Hypothalamus (tissue), 51 donors: ENCODE results near the gene MRM2.

ENCODE experiments used
- DNase-seq, 51 donors: peaks; one replicate each; lab custom pipeline; 2025; lab: John Stamatoyannopoulos, UW

MRM2 gene

GRCh38 chr7:2225830-2226229 lies 16.2 kb downstream of the MRM2 start:
- DNase-seq: no peak

DNA sequence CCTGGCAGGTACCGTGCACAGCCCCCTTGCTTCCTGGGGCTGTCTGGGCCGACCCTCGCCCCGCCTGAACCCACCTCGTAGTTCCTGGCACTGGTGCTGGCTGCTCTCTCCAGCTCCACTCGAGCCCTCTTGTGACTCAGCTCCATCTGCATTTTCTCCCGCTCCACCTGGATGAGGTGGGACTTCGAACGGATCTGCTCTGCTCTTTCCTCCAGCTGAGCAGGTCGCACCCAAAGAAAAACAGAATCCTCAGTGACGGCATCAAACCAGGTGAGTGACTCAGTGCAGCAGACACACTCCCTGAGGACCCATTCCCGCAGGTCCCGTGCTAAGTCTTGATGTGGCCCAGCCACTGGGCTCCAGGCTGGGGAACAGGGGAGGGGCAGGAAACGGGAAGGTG lies 16.7 kb downstream of the MRM2 start:
- DNase-seq: no peak

- DNase-seq: no peak
Observed at GRCh38 chr7:2224934-2225333, 17.1 kb downstream of the MRM2 start.

- no peak for DNase-seq
Observed at GRCh38 chr7:2224491-2224928, 17.5 kb downstream of the MRM2 start.

GRCh38 chr7:2223321-2223720 lies 18.7 kb downstream of the MRM2 start:
- no peak for DNase-seq

DNA sequence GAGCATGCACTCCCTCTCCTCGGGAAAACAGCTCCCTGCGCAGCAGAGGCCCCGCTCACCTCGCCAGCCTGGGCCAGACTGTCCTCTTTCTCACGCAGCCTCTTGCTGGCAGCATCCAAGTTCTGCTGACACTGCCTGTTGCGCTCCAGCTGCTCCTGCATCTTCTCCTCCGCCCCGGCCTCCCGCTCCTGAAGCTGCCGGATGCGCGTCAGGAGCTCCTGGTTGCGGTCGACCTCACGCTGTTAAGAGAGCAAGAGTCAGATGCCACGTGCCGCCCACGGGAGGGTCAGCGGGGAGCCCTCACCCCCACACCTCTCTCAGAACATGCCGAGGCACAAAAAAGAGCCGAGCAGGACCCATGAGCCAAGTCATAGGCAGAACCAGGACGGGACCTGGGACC lies 19.5 kb downstream of the MRM2 start:
- no peak for DNase-seq

DNA sequence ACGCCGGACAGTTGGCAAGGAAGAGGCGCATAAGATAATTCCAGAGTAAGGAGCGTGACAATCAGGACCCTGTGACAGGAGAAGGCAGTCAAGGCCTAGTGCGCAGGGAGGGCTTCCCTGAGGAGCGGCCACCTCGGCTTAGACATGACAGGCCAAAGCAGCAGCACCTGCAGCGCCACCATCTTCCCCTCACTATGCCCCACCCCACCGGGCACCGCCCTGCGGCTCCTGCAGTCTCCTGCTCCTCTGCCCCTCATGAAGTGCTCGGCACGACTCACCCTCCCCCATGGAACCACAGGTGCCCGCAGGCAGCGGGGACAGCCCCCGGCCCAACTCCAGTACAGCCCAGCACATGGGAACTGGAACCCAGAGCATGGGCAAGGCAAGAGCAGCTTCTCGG lies 21.1 kb downstream of the MRM2 start:
- DNase-seq: no peak

GRCh38 chr7:2220506-2220905 lies 21.5 kb downstream of the MRM2 start:
- DNase-seq: no peak

- DNase-seq: no peak
Observed at GRCh38 chr7:2220030-2220429, 22.0 kb downstream of the MRM2 start.

- no peak for DNase-seq
Observed at GRCh38 chr7:2219606-2220005, 22.4 kb downstream of the MRM2 start.

- DNase-seq: no peak
Observed at GRCh38 chr7:2219136-2219535, 22.9 kb downstream of the MRM2 start.

DNA sequence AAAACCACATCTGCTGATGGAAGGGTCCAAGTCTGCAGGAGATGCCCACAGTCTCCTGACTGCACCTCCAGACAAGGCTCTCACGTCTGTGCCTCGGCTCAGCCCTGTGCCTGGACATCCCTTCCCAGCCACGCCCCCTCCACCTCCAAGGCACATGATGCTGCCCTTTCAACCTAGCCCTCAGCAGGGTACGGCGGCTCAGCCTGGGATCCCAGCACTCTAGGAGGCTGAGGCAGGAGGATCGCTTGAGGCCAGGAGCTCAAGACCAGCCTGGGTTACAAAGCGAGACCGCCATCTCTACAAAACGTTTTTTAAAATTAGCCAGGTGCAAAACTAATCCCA lies 23.6 kb downstream of the MRM2 start:
- no peak for DNase-seq

- no peak for DNase-seq
Observed at GRCh38 chr7:2217716-2218443, 24.1 kb downstream of the MRM2 start.

GRCh38 chr7:2217206-2217605 lies 24.8 kb downstream of the MRM2 start:
- no peak for DNase-seq

GRCh38 chr7:2215851-2216250 lies 26.2 kb downstream of the MRM2 start:
- no peak for DNase-seq

DNA sequence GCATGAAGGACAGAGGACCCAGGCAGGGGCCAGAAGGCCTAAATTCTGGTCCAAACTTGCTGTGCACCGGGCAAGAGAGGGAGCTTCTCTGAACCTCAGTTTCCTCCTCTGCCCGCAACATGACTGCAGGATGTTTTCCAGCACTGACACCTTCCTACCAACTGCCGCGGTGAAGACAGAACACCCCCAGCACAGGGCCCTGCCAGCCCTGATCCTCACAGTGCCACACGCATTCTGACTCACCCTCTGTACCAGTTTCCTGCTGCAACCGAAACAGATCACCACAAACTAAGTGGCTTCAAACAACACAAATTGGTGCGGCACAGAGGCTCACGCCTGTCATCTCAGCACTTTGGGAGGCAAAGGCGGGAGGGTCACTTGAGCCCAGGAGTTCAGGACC lies 27.4 kb downstream of the MRM2 start:
- peak in 1 of 51 donors; percentile 32 for DNase-seq

DNA sequence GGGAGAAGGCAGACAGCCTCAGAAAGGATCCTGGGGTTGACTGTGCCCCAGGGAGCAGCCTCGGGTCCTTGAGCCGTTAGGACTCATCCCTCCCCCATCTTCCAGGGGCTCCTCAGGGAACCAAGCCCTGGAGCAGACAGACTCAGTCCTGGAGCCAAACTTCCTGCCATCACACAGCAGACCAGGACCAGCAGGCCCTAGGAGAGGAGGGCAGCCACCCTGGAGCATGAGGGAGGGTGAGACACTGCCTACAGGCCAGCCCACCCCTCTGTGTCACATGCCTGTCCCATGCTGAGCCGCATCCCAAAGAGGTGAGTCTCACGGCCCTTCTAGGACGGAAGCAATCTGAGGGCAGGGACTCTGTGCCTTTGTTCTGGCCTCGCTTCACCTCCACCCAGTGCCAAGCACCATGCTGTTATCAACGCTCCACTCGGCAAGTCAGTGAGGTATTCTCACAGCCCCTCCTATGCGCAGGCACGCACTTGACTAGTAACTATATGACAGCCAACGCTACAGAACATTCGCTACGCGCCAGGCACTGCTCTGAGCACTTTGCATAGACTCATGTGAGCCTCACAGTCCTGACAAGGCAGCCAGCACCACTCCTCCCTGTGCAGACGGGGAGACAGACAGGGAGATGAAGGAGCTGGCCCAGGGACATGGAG lies 28.3 kb downstream of the MRM2 start:
- no peak for DNase-seq

DNA sequence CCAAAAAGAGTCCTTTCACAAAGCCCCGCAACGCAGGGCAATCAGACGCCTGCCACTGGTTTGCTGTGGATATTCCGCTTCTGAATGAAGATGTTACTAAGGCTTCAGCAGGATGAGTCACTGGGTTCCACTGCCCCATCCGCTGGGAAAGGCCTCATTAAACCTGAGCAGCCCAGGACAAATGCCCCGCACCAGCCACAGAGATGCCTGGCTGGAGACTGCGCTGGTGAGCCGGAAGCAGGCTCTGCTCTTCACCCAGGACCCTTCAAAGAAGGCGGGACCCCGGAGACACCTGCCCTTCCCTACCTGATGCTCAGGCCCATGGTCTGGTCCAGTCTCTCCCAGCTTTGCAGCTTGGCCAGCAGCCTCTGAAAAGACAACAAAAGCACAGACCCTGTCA lies 29.1 kb downstream of the MRM2 start:
- DNase-seq: no peak

GRCh38 chr7:2211926-2212325 lies 30.1 kb downstream of the MRM2 start:
- no peak for DNase-seq

DNA sequence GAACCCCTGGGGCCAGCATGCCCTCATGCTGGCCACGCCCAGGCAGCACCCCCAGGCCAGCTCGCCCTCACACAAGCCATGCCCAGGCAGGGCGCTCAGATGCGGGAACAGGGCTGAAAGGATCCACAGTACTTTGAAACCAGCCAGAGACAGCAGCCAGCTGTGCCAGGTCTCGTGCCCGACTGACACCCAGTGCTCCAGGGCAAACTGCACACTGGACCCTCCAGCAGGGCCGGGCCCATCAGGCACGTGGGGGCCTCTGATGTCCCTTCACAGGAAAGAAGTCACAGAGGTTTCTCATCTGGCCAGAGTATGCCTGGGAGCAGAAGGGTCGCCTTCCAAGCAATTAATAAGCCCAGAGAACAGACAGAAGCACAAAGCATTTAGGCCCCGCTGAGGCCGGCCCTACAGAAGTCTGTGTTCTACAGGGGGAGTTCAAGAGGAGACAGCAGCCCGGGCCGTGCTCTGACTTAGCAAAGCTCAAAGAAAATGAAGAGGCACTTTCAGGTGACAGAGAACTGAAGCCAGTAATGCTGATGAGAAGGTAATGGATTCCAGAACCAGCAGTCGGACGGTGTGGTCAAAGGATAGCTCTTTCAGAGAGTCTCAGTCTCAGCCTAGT lies 30.6 kb downstream of the MRM2 start:
- DNase-seq: no peak

DNA sequence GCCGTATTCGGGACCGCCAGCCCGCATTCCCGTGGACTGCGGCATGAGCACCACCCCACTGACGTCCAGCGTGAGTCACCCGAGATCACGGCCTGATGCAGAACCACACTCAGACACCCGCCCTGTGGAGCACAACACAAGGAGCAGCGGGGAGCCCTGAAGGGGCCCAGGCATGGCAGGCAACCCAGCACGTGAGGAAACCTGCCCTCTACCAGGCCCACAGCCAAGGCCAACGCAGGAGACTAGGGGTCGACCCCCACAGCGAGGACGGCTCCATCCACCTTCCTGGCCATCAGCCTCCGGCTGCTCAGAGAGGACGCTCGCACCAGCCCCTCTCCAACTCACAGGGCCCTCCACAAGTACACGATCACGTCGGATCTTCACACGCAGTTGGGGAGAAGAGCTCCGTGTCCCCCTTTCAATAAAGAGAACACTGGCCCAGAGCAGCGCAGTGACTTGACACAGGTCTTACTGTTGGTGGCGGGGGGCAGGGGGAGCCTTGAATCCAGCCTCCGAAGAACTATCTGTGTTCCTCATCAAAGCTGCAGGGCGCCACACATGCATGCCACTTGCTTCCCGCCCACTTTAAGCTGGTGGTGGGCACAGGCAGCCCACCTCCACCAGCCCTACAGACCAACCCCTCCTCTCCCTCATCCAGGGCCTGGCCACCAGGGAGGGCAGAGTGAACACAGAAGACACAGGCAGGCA lies 31.3 kb downstream of the MRM2 start:
- no peak for DNase-seq

DNA sequence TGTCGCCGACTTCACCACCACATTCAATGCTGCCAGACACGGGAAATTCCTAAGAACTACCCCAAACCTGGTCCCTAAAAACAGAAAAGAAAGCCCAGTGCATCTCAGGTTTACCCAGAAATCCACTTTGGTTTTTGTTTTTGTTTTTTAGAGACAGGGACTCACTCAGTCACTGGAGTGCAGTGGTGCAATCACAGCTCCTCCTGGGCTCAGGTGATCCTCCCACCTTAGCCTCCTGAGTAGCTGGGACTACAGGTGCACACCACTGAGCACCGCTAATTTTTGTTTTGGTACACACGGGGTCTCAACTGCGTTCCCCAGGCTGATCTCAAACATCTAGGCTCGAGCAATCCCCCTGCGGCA lies 32.1 kb downstream of the MRM2 start:
- DNase-seq: no peak
